Measurements from ENCODE around the gene ZBTB39. TPM values are rescaled to one million over a fixed set of nuclear protein-coding genes. Genes with fewer than 3 reads are reported as not detected.

Gene ZBTB39
- total and polyA plus RNA-seq, 8 donors, result 3.8 to 12.4 (median 11.0) TPM

GRCh38 chr12:56999456-56999855 lies 6.9 kb downstream of the ZBTB39 start:
- no peak for TF ChIP-seq CTCF (IDR thresholded peaks at IDR 0.05)
- no peaks in the 10 kb centered on the region for H3K9me3 ChIP-seq
- H3K4me3 ChIP-seq, result no peak overlapping the region
- ATAC-seq (no peak), DNase-seq (no peak)
- peaks cover 0 to 44% of the 10 kb centered on the region in 2 donors for H3K36me3 ChIP-seq
- H3K27me3 ChIP-seq, result no peaks in the 10 kb centered on the region
- H3K4me1 ChIP-seq, result peaks cover 0 to 18% of the 10 kb centered on the region in 2 donors
- intact Hi-C loops (cut with DNase I), result no loop called here
- no peak overlapping the region for H3K27ac ChIP-seq

DNA sequence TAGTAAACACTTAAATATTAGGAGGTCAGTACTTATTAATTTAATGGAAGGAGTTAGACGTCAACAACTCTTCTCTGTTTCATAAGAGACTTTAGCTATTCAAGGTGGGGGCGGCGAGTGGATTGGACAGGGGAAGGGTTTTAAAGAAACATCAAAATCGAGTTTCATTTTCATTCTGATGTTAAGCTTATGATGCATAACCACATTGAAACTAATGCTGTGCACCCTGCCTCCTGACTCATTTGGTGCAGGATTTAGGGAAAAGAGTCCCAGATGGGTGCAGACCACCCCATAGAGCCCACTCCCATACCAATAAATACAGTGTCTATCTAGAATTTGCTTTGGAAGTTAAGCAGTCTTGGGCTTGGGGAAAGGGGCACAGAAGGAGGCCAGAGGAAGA lies 7.4 kb downstream of the ZBTB39 start:
- no peak for TF ChIP-seq CTCF (IDR thresholded peaks at IDR 0.05)
- DNase-seq (no peak), ATAC-seq (no peak)
- Histone ChIP-seq H3K9me3 (no peaks in the 10 kb centered on the region), H3K27me3 (no peaks in the 10 kb centered on the region), H3K4me3 (no peak overlapping the region), H3K27ac (no peak overlapping the region), H3K4me1 (peaks cover 0 to 18% of the 10 kb centered on the region in 2 donors), H3K36me3 (peaks cover 0 to 39% of the 10 kb centered on the region in 2 donors)
- intact Hi-C loops (cut with DNase I), result no loop called here

DNA sequence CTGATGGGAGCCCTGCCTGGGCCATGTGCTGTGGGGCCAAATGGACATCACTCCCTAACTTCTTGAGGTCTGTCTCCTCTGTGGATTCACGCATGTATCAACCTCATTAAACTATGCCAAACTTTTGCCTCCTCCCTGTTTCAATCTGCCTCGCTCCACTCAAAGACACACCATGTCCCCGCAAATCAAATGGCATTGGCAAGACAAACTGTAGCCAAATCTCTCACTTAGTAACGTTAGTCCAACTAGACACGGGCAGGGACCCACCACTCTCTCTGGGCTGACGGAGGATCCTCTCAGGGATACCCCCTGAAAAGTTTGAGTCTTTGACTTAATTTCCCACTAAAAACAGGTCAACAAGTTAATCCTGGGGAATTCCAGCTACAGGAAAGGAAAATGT lies 8.0 kb downstream of the ZBTB39 start:
- Histone ChIP-seq H3K27ac (no peak overlapping the region), H3K9me3 (no peaks in the 10 kb centered on the region), H3K4me3 (no peak overlapping the region), H3K36me3 (peaks cover 0 to 33% of the 10 kb centered on the region in 2 donors), H3K4me1 (peaks cover 0 to 18% of the 10 kb centered on the region in 2 donors), H3K27me3 (no peaks in the 10 kb centered on the region)
- ATAC-seq (no peak), DNase-seq (no peak)
- no peak for TF ChIP-seq CTCF (IDR thresholded peaks at IDR 0.05)
- intact Hi-C loops (cut with DNase I), result no loop called here

DNA sequence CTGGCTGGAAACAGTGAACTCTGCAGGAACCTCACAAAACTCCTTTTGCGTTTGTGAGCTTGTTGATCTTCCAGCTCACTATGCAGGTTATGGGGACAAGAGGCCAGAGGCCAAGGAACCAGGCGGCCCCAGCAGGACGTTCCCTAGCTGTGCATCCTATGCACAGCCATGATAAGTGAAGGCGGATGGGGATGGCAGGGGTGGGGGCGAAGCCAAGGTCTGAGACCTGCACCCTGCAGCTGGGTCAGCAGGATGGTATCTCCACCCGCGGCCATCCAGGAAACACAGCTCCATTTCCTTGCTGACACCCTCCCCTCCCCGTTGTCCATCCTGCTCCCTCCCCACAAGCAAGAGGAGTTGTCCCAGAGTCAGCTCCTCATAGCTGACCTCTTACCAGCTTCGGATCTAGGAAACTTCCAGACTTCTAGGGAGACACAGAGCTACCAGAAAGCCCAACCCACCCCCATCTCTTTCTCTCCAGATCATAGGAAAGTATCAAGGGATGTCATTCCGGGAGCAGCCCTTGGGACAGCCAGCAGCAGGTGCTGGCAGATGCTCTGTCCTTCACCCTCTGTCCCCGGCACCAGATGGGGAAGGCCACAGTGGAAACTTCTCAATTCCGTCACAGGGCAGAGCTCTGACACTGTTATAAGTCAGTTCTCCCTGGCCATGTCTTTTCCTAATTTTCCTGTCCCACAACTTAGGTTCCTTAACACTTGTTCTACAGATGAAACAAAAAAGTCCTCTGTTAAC lies 9.4 kb downstream of the ZBTB39 start:
- TF ChIP-seq CTCF (IDR thresholded peaks at IDR 0.05), result no peak
- Histone ChIP-seq H3K4me3 (no peak overlapping the region), H3K36me3 (peaks cover 0 to 19% of the 10 kb centered on the region in 2 donors), H3K4me1 (peaks cover 0 to 23% of the 10 kb centered on the region in 2 donors), H3K27me3 (no peaks in the 10 kb centered on the region), H3K27ac (no peak overlapping the region), H3K9me3 (no peaks in the 10 kb centered on the region)
- intact Hi-C loops (cut with DNase I), result no loop called here
- no peak for ATAC-seq
- DNase-seq, result no peak

- intact Hi-C loops (cut with DNase I), result no loop called here
- peaks cover 4 to 23% of the 10 kb centered on the region in 2 donors for H3K4me1 ChIP-seq
- no peak overlapping the region for H3K4me3 ChIP-seq
- TF ChIP-seq CTCF (IDR thresholded peaks at IDR 0.05), result no peak
- no peaks in the 10 kb centered on the region for H3K27me3 ChIP-seq
- peaks cover 0 to 15% of the 10 kb centered on the region in 2 donors for H3K36me3 ChIP-seq
- DNase-seq, result no peak
- no peaks in the 10 kb centered on the region for H3K9me3 ChIP-seq
- no peak for ATAC-seq
- H3K27ac ChIP-seq, result no peak overlapping the region
These were observed 10.3 kb downstream of the ZBTB39 start for GRCh38 chr12:56995930-56996496.

All from left lung (tissue), 10 donors.